ENCODE results near the gene DAB2IP. TPM values are rescaled to one million over a fixed set of nuclear protein-coding genes. Genes with fewer than 3 reads are reported as not detected.
A peak's percentile ranks its signal among the peaks of the same experiment; 100 is the strongest.

The DAB2IP gene
- total RNA-seq, 4 donors from 2014 or later, result 55.2 to 76.0 (median 60.5) TPM

- H3K27me3 ChIP-seq, result no peaks in the 10 kb centered on the region
- TF ChIP-seq CTCF (IDR thresholded peaks at IDR 0.05), result no peak
- no peak for TF ChIP-seq POLR2A (IDR thresholded peaks at IDR 0.05)
- H3K36me3 ChIP-seq, result no peaks in the 10 kb centered on the region
- H3K9me3 ChIP-seq, result no peaks in the 10 kb centered on the region
- H3K27ac ChIP-seq, result no peak overlapping the region
- no peak overlapping the region for H3K4me3 ChIP-seq
- peak in 2 of 3 donors; percentile 5 to 13 for DNase-seq
- no peaks in the 10 kb centered on the region for H3K4me1 ChIP-seq
Measured at GRCh38 chr9:121833061-121833460, 181.6 kb downstream of the DAB2IP start.

Other genes starting within 250 kb of the DAB2IP start
- gene GGTA1, start 151.8 kb upstream of the DAB2IP start, total RNA-seq, result 10 to 100 TPM in 1 of 4 donors, 1 to 10 TPM in 2, under 1 TPM in 1; 0.88 to 12.4 (median 2.6) TPM